ENCODE results near the gene VEGFB. TPM values are rescaled to one million over a fixed set of nuclear protein-coding genes. Genes with fewer than 3 reads are reported as not detected.

VEGFB gene
- total RNA-seq, 4 donors from 2014 or later, result 92.3 to 144 (median 108) TPM

DNA sequence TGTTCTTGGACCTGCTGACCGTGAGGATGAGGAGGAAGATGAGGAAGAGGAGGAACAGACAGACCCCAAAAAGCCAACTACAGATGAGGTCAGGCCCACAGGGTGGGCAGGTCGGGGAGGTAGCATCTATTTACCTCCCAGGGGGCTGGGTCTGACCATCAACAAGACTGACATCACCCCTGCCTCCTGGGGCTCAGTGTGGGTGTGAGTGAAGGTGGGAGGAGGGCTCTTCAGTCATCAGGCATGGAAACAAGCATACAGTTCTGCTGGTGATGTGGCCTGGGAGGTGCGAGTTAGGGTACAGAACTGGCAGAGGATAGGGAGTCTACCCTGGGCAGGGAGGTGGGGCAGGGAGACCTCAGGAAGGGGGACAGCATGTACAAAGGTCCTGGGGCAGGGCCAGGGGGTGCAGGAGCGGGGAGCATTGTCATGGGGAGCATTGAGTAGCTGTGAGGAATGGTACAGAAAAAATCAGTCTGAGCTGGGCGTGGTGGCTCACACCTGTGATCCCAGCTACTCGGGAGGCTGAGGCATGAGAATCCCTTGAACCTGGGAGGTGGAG lies 25.8 kb downstream of the VEGFB start:
- DNase-seq (ENCODE audit: extremely low spot score), result no peak
- WGBS, result 98% methylated on average over 5 of the region's 6 CpGs
- no peak for TF ChIP-seq POLR2AphosphoS5 (IDR thresholded peaks at IDR 0.05)
- TF ChIP-seq, protein P1, sequence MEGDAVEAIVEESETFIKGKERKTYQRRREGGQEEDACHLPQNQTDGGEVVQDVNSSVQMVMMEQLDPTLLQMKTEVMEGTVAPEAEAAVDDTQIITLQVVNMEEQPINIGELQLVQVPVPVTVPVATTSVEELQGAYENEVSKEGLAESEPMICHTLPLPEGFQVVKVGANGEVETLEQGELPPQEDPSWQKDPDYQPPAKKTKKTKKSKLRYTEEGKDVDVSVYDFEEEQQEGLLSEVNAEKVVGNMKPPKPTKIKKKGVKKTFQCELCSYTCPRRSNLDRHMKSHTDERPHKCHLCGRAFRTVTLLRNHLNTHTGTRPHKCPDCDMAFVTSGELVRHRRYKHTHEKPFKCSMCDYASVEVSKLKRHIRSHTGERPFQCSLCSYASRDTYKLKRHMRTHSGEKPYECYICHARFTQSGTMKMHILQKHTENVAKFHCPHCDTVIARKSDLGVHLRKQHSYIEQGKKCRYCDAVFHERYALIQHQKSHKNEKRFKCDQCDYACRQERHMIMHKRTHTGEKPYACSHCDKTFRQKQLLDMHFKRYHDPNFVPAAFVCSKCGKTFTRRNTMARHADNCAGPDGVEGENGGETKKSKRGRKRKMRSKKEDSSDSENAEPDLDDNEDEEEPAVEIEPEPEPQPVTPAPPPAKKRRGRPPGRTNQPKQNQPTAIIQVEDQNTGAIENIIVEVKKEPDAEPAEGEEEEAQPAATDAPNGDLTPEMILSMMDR (IDR thresholded peaks at IDR 0.05), result no peak
- no peak for TF ChIP-seq POLR2A (IDR thresholded peaks at IDR 0.05; ENCODE audit: low read depth)
- no peak for TF ChIP-seq EP300 (IDR thresholded peaks at IDR 0.05)
- no peaks in the 10 kb centered on the region for H3K27me3 ChIP-seq
- intact Hi-C loops (cut with DNase I), result no loop called here
- H3K4me1 ChIP-seq, result peaks cover 0 to 4% (median 2%) of the 10 kb centered on the region in 4 donors
- no peak overlapping the region for H3K4me3 ChIP-seq
- H3K27ac ChIP-seq (replicated peaks in 1 of 4), result no peak overlapping the region
- no peaks in the 10 kb centered on the region for H3K9me3 ChIP-seq
- H3K36me3 ChIP-seq, result peaks cover 47 to 98% (median 95%) of the 10 kb centered on the region in 4 donors

DNA sequence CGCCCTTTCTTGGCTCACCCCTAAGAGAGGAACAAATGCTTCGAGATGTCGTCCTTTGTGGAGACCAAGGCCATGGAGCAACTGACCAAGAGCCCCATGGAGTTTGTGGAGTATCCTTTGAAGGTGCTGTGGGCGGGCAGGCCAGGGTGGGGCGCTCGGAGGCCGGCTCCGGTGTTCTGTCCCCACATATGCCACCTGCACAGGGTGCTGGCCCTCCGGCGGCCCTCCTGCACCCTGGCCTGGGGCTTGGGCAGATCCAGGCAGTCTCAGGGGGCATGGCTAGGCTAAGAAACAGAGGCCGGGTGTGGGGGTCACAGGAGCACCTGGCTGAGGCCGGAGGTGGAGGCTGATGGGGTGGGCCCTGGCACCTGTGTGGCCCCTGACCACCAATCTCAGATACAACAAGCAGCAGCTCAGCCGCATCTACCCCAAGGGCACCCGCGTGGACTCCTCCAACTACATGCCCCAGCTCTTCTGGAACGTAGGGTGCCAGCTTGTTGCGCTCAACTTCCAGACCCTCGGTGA lies 27.2 kb downstream of the VEGFB start:
- TF ChIP-seq POLR2AphosphoS5 (IDR thresholded peaks at IDR 0.05) (no peak), EP300 (IDR thresholded peaks at IDR 0.05) (no peak)
- 94% methylated on average over 6 of the region's 18 CpGs for WGBS
- no peak for DNase-seq (ENCODE audit: extremely low spot score)
- Histone ChIP-seq H3K4me1 (no peaks in the 10 kb centered on the region), H3K36me3 (peaks cover 33 to 98% (median 95%) of the 10 kb centered on the region in 4 donors), H3K9me3 (no peaks in the 10 kb centered on the region), H3K27ac (replicated peaks in 1 of 4) (no peak overlapping the region), H3K4me3 (no peak overlapping the region), H3K27me3 (no peaks in the 10 kb centered on the region)
- intact Hi-C loops (cut with DNase I), result no loop called here

DNA sequence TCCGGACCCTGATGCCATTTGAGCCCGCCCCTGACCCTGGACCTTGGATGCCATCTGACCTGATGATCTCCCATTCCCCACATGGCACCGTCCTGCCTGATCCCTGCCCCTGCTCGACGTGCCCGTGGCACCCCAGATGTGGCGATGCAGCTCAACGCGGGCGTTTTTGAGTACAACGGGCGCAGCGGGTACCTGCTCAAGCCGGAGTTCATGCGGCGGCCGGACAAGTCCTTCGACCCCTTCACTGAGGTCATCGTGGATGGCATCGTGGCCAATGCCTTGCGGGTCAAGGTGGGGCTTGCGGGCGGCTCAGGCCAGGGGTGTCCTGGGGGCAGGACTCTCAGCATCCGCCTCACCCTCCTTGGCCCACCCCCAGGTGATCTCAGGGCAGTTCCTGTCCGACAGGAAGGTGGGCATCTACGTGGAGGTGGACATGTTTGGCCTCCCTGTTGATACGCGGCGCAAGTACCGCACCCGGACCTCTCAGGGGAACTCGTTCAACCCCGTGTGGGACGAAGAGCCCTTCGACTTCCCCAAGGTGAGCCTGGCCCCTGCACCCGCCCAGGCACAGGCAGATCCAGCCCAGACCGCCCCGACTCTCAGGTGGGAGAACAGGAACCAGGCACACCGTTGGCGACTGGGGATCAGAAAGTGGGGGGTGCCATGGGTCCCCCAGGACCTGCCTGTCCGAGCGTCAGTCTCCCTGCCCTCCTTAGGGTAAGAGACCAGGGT lies 28.1 kb downstream of the VEGFB start:
- TF ChIP-seq POLR2A (IDR thresholded peaks at IDR 0.05; ENCODE audit: low read depth) (no peak), POLR2AphosphoS5 (IDR thresholded peaks at IDR 0.05) (no peak), EP300 (IDR thresholded peaks at IDR 0.05) (no peak)
- TF ChIP-seq, protein P1 (IDR thresholded peaks at IDR 0.05), result no peak
- no peak for DNase-seq (ENCODE audit: extremely low spot score)
- H3K36me3 ChIP-seq, result peaks cover 32 to 97% (median 94%) of the 10 kb centered on the region in 4 donors
- H3K27ac ChIP-seq (replicated peaks in 1 of 4), result no peak overlapping the region
- 92% methylated on average over 8 of the region's 42 CpGs for whole genome bisulfite sequencing
- no peaks in the 10 kb centered on the region for H3K27me3 ChIP-seq
- no peaks in the 10 kb centered on the region for H3K9me3 ChIP-seq
- H3K4me1 ChIP-seq, result peaks cover 5 to 6% (median 6%) of the 10 kb centered on the region in 4 donors
- H3K4me3 ChIP-seq, result no peak overlapping the region
- intact Hi-C loops (cut with DNase I), result no loop called here

DNA sequence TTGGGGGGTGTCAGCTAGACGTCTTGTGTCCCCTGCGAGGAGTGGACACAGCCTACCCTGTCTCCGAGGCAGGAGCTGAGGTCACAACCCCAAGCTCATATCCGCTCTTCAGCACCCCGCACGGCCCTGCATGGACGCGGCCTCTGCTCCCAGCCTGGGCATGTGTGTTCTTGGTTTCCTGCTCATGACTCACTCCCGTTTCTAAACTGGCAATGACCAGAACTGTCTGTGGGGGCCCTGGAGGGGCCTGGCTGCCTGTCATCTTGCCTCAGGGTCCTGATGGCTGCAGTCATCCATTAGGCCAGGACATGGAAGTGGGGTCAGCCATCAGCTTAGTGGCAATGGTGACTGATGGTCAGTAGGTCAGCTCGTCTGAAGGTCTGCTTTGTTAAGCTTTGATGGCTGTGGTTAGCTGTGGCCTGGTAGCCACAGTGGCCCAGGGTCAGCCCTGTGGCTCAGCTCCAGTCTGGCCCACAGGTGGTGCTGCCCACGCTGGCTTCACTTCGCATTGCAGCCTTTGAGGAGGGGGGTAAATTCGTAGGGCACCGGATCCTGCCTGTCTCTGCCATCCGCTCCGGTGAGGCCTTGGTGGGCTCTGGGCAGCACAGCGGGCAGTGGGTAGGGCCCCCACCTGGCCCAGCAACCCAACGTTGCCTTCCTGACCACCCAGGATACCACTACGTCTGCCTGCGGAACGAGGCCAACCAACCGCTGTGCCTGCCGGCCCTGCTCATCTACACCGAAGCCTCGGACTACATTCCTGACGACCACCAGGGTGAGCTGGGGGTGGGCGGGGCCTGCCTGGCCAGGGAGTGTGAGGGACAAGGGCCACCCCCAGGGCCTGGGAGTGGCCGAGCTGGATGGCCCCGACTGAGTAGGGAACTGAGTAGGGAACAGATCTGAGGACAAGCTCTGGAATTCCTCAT lies 28.9 kb downstream of the VEGFB start:
- peaks cover 32 to 89% (median 87%) of the 10 kb centered on the region in 4 donors for H3K36me3 ChIP-seq
- no peak overlapping the region for H3K27ac ChIP-seq (replicated peaks in 1 of 4)
- no peaks in the 10 kb centered on the region for H3K27me3 ChIP-seq
- TF ChIP-seq POLR2A (IDR thresholded peaks at IDR 0.05; ENCODE audit: low read depth) (no peak), EP300 (IDR thresholded peaks at IDR 0.05) (no peak), POLR2AphosphoS5 (IDR thresholded peaks at IDR 0.05) (no peak)
- TF ChIP-seq, protein P1 (IDR thresholded peaks at IDR 0.05), result no peak
- H3K4me3 ChIP-seq, result no peak overlapping the region
- intact Hi-C loops (cut with DNase I), result no loop called here
- 61% methylated on average over 6 of the region's 29 CpGs for WGBS
- H3K4me1 ChIP-seq, result peaks cover 14 to 15% (median 14%) of the 10 kb centered on the region in 4 donors
- no peaks in the 10 kb centered on the region for H3K9me3 ChIP-seq
- no peak for DNase-seq (ENCODE audit: extremely low spot score)
